Adrenal gland (tissue), 5 donors: ENCODE measurements around the gene IMPA2.
"Not testable (repeated sequence)": the region's sequence is repeated elsewhere in the genome, so short reads cannot be mapped to it uniquely, and the experiment has no call there.

Source experiments
- CTCF ChIP-seq, 6 experiments: fragments of 450-650 bp in 4 of 6; fragments of 200-600 bp in 2 of 6; sonication (generic) in 1 of 6; IDR thresholded peaks; 1 replicate in 5 of 6; 2 replicates in 1 of 6; pipeline versions ENCODE4 v1.5.1 to v1.8.0; 2016 to 2021; ENCODE audit warnings: antibody characterized with exemption in 6 of 6, mild to moderate bottlenecking in 2 of 6, moderate library complexity in 1 of 6
- POLR2A ChIP-seq, 2 donors: fragments of 450-650 bp; IDR thresholded peaks; one replicate each; pipeline ENCODE4 v1.6.1; 2017; ENCODE audit warnings: antibody characterized with exemption in 2 of 2, mild to moderate bottlenecking in 2 of 2, moderate library complexity in 1 of 2
- donor health status: DM: no; HTN: no; CAD: no.

- not testable (repeated sequence) for TF ChIP-seq CTCF, POLR2A (IDR thresholded peaks at IDR 0.05)
Measured at GRCh38 chr18:11959651-11960050, 21.7 kb upstream of the IMPA2 start.
